Measurements from ENCODE around the gene GAS2L2. TPM values are rescaled to one million over a fixed set of nuclear protein-coding genes. Genes with fewer than 3 reads are reported as not detected.

Gene GAS2L2
- total and polyA plus RNA-seq, 2 of the 8 experiments (the other 6 are each of a cell fraction or from before 2014, with no cell fraction given), result 0.09 to 0.13 TPM

- TF ChIP-seq SIN3A (conservative IDR thresholded peaks at IDR 0.05 in 1 of 2, IDR thresholded peaks at IDR 0.05 in 1 of 2; ENCODE audit: low read depth in 1 of 2, low read length in 2 of 2), result peak; percentile 20 to 50; a peak in 2 of 4 replicates
- no peak for TF ChIP-seq NANOG (IDR thresholded peaks at IDR 0.05; ENCODE audit: insufficient read depth, low read depth, low read length, poor library complexity, severe bottlenecking)
- TF ChIP-seq, protein P1, sequence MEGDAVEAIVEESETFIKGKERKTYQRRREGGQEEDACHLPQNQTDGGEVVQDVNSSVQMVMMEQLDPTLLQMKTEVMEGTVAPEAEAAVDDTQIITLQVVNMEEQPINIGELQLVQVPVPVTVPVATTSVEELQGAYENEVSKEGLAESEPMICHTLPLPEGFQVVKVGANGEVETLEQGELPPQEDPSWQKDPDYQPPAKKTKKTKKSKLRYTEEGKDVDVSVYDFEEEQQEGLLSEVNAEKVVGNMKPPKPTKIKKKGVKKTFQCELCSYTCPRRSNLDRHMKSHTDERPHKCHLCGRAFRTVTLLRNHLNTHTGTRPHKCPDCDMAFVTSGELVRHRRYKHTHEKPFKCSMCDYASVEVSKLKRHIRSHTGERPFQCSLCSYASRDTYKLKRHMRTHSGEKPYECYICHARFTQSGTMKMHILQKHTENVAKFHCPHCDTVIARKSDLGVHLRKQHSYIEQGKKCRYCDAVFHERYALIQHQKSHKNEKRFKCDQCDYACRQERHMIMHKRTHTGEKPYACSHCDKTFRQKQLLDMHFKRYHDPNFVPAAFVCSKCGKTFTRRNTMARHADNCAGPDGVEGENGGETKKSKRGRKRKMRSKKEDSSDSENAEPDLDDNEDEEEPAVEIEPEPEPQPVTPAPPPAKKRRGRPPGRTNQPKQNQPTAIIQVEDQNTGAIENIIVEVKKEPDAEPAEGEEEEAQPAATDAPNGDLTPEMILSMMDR (IDR thresholded peaks at IDR 0.05; ENCODE audit: control extremely low read depth in 1 of 3, insufficient read depth in 1 of 3, low read depth in 1 of 3, low read length in 3 of 3), result no peak
- TF ChIP-seq CBX5 (IDR thresholded peaks at IDR 0.05; ENCODE audit: low read depth, low read length), result no peak
- 0 out of 2 replicates have a peak, but pooled peaks have one; percentile 53 for TF ChIP-seq RBBP5 (IDR thresholded peaks at IDR 0.05; ENCODE audit: borderline replicate concordance, low read depth, low read length)
- TF ChIP-seq CHD1 (IDR thresholded peaks at IDR 0.05; ENCODE audit: low read depth, low read length), result no peak
- no peak for TF ChIP-seq POU5F1 (IDR thresholded peaks at IDR 0.05; ENCODE audit: low read depth, low read length)
- TF ChIP-seq SP4 (IDR thresholded peaks at IDR 0.05; ENCODE audit: low read length), result no peak
- no peak for TF ChIP-seq TBP (IDR thresholded peaks at IDR 0.05; ENCODE audit: low read depth, low read length)
- TF ChIP-seq TAF1 (IDR thresholded peaks at IDR 0.05; ENCODE audit: low read depth, low read length), result no peak
- TF ChIP-seq SIRT6 (IDR thresholded peaks at IDR 0.05; ENCODE audit: low read length), result no peak
- peak; percentile 60 for TF ChIP-seq PHF8 (conservative IDR thresholded peaks at IDR 0.05; ENCODE audit: low read depth, low read length)
- no peak for TF ChIP-seq ZNF274 (IDR thresholded peaks at IDR 0.05; ENCODE audit: borderline replicate concordance, extremely low read depth, low read length)
- TF ChIP-seq NRF1 (IDR thresholded peaks at IDR 0.05; ENCODE audit: low read depth, low read length), result no peak
- no peak for TF ChIP-seq MAFK (IDR thresholded peaks at IDR 0.05; ENCODE audit: low read depth, low read length)
- 0 out of 4 replicates have a peak, but pooled peaks of 1 of the 2 experiments have one; percentile 27 for TF ChIP-seq HDAC2 (IDR thresholded peaks at IDR 0.05; ENCODE audit: borderline replicate concordance in 1 of 2, low read depth in 2 of 2, low read length in 2 of 2)
- 0 out of 2 replicates have a peak, but pooled peaks have one; percentile 31 for TF ChIP-seq MAX (IDR thresholded peaks at IDR 0.05)
- no peak for TF ChIP-seq YY1 (IDR thresholded peaks at IDR 0.05; ENCODE audit: low read depth, low read length)
- TF ChIP-seq SP2 (IDR thresholded peaks at IDR 0.05; ENCODE audit: low read length), result no peak
- no peak for TF ChIP-seq BRCA1 (IDR thresholded peaks at IDR 0.05; ENCODE audit: low read depth, low read length)
- no peak for TF ChIP-seq HDAC6 (IDR thresholded peaks at IDR 0.05; ENCODE audit: low read depth, low read length)
- TF ChIP-seq JUND (IDR thresholded peaks at IDR 0.05; ENCODE audit: low read length), result no peak
Measured at GRCh38 chr17:35731239-35731916, 21.7 kb downstream of the GAS2L2 start, which contains the start of gene RASL10B (continued).
